ENCODE results near the gene CKM. TPM values are rescaled to one million over a fixed set of nuclear protein-coding genes. Genes with fewer than 3 reads are reported as not detected.

Gene CKM
- 2.8 and 3.7 TPM in 2 replicates for polyA plus RNA-seq (2014; cell fraction: cytosol; rRNA removed)
- polyA plus RNA-seq (2014; cell fraction: nucleus; rRNA removed): 1.4 and 3.6 TPM in 2 replicates

DNA sequence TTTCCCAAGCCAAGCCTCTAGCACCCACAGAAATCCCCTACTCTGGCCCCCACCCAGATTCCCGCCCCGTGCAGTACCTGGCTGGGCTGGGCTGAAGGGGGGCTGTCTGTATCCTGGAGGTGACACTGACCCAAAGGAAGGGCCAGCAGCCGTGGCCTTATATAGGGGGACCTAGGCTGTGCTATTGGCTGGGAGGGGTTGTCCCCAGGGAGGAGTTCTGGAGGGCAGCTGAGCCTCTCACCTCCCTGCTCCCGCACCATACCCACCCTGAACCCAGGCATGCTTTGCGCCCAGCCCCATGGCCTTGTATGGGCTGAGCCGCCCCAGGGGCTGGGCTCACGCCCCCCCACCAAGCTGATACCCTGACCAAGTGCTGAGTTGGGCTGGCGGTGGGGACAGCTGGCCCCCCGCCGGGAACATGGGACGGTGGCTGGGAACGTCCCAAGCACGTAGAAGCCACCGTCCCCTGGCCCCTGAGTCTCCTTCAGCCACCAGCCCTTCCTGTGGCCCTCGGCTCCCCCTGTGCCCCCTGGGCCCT, at the start of gene CKM:
Gene CKM (minus strand): TSS at position 132 of the 538 bp plus-strand sequence. CDS start 3,162 bp downstream, outside the sequence.
- no peak for DNase-seq (ENCODE audit: low spot score)

GRCh38 chr19:45370410-45371204, 47.9 kb upstream of the CKM start, which contains the start of gene ERCC2:
TSS of gene ERCC2 (minus strand) at chr19:45370573. CDS start at chr19:45370540, 33 bp downstream.
- DNase-seq (ENCODE audit: low spot score): peak; percentile 98

DNA sequence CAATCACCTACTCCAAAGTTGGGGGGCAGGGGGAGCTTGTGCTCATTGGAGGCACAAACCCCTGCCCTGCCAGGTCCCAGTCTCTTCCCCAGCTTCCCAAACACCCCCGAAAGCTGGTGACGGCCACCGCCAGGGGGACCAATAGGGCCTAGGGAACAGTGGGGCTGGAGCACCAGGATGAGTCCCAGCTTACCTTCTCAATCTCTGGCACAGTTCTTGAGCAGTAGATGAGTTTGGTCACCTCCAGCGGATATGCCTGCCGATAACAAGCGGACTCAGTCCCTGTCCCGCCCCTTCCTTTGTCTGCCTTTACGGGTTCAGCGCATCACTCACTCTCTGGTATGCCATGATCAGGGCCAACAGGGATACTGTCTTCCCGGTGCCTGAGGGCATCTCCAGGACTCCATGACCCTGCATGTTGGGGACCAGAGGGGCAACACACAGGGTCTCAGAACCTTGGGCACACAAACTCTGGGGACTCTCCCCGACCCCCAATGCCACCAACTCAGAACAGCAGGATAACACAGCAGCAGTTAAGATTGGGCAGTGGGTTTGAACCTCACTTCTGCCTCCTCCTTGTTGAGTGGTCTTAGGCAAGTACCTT, 46.2 kb upstream of the CKM start:
- no peak for DNase-seq (ENCODE audit: low spot score)

DNA sequence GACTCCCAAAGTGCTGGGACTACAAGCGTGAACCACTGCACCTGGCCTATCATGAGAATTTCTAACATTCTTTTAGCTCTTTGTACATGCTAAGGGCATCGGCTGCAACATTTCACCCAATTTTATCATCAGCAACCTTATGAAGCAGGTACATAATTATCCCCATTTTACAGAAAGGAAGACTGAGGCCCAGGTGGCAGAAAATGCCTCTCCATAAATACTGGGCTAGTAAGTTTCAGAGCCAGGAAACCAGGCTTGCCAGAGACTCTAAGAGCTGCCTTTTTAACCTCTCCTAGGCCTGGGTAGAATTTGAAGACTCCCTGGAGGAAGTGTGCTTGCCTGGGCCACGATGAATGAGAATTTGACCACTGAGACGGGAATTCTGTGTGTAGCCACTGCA, 45.5 kb upstream of the CKM start:
- no peak for DNase-seq (ENCODE audit: low spot score)

DNA sequence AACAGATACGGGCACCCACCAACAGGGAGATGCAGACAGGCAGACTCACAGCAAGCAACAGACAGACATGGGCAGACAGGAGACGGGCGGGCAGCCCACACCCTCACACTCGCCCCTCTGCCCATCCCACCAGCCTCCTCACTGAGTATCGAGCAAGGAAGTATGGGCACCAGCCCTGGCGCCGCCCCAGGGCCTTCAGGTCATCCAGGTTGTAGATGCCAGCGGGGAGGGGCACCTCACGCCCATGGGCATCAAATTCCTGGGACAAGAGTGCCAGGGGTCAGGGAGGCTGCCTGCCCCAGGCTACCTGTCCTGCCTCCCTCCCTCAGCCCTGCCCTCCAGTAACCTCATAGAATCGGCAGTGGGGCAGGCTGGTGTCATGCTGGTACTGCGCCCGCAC, 42.0 kb upstream of the CKM start:
- no peak for DNase-seq (ENCODE audit: low spot score)

DNA sequence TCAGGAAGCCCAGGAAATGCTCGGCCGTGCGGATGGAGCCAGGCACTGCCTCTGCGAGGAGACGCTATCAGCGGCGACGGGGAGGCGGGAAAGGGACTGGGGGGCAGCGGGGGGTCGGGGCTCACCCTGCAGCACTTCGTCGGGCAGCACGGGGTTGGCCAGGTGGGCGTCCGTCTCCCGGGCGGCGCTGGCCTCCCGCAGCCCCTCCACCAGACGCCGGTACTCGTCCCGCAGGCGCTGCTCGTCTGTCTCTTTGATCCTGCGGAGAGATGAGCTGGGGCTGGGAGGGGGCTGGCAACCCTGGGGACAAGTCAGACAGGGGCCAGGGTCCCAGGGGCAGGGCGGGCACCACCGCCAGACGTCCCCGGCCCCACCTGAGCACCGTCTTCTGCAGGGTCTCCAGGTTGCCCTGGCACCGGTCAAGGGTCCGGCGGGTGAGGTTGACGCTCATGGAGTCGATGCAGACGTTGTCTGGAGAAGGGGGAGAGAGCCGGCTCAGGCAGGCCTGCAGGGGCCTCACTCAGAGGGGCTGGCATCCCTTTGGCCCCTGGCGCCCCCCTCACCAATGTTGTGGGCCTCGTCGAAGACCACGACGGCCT, 41.3 kb upstream of the CKM start:
- no peak for DNase-seq (ENCODE audit: low spot score)

DNA sequence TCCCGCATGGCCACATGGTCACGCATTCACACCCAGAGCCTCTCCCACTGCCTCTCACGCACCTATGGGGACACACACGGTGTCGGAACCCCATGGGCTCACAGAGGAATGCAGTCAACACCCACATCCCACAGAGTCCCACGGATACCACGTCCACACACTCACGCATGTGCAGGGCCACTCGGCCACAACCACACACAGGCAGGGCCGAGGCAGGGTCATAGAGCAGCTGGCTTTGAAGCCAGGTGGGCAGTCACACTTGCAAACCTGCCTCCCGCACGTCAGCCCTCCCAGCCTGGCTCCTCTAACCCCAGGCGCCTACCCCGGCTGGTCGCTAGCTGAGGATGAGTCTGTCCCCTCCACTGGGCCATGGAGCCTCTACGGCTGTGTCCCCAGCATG, 39.6 kb upstream of the CKM start:
- DNase-seq (ENCODE audit: low spot score): no peak

DNA sequence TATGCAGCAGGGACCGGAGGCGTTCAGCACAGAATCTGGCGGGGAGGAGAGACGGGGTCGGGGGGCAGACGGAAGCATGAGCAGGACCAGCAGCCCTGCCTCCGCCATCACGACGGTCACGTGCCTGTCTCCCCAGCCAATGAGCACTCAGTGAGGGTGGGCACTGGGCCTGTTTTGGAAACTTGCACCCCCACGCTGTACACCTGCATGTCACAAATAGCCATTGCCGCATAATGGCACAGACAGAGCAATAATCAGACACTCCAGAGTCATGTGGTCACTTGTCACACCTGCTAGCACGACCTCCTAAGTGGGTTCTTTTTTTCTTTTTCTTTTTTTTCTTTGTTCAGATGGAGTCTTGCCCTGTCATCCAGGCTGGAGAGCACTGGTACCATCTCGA, 38.9 kb upstream of the CKM start:
- DNase-seq (ENCODE audit: low spot score): no peak

- no peak for DNase-seq (ENCODE audit: low spot score)
Measured at GRCh38 chr19:45358213-45358792, 35.6 kb upstream of the CKM start.

GRCh38 chr19:45357445-45357783, 34.7 kb upstream of the CKM start:
- DNase-seq (ENCODE audit: low spot score): no peak

- no peak for DNase-seq (ENCODE audit: low spot score)
Measured at GRCh38 chr19:45356760-45357444, 34.2 kb upstream of the CKM start.

- DNase-seq (ENCODE audit: low spot score): no peak
Measured at GRCh38 chr19:45355910-45356309, 33.2 kb upstream of the CKM start.

- no peak for DNase-seq (ENCODE audit: low spot score)
Measured at GRCh38 chr19:45355402-45355801, 32.7 kb upstream of the CKM start.

GRCh38 chr19:45354241-45354842, 31.7 kb upstream of the CKM start:
- DNase-seq (ENCODE audit: low spot score): no peak

- DNase-seq (ENCODE audit: low spot score): no peak
Measured at GRCh38 chr19:45352914-45353796, 30.5 kb upstream of the CKM start.

- no peak for DNase-seq (ENCODE audit: low spot score)
Measured at GRCh38 chr19:45352471-45352870, 29.8 kb upstream of the CKM start.

- no peak for DNase-seq (ENCODE audit: low spot score)
Measured at GRCh38 chr19:45352062-45352461, 29.4 kb upstream of the CKM start.

- DNase-seq (ENCODE audit: low spot score): no peak
Measured at GRCh38 chr19:45351401-45351952, 28.8 kb upstream of the CKM start.

- no peak for DNase-seq (ENCODE audit: low spot score)
Measured at GRCh38 chr19:45350477-45351058, 27.9 kb upstream of the CKM start.

Measured in SK-N-DZ (cell line).